ENCODE results near the gene TMEM92. TPM values are rescaled to one million over a fixed set of nuclear protein-coding genes. Genes with fewer than 3 reads are reported as not detected.
"Not testable (repeated sequence)": the region's sequence is repeated elsewhere in the genome, so short reads cannot be mapped to it uniquely, and the experiment has no call there.

TMEM92 gene
- total RNA-seq, 2 experiments from 2014 or later = not detected

DNA sequence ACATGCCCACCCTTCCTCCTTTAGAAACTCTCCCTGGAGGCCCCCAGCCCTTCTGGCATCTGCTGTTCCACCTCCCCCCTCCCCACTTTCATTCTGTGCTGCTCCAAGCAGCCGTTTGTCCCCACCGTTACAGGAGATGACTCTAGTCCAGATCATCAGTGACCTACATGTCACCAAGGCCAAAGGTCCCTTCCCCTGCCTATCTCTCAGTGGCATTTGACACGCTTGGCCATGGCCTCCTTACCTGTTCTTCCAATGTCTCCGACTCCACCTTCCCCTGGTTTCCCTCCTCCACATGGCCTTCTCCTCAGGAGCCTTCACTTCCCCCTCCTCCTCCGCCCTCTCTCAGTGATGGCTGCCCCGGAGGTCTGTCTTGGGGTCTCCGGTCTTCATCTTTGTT lies 9.4 kb downstream of the TMEM92 start:
- Mint-ChIP-seq H3K4me1 (ENCODE audit: low read depth) (peaks cover 11% of the 10 kb centered on the region), H3K36me3 (ENCODE audit: low read depth) (no peaks in the 10 kb centered on the region), H3K9me3 (no peaks in the 10 kb centered on the region), H3K27me3 (peaks cover 23% of the 10 kb centered on the region), H3K27ac (no peak overlapping the region), H3K4me3 (no peak overlapping the region)
- ChIA-PET POLR2A (no interaction called here), CTCF (interaction anchor here (1.4 to 2.6 kb wide), 5 partner anchors 8 to 114 kb away, joined by 4 to 18 read pairs (median 8); partner anchors contain the start of gene COL1A1)
- TF ChIP-seq, protein P1, sequence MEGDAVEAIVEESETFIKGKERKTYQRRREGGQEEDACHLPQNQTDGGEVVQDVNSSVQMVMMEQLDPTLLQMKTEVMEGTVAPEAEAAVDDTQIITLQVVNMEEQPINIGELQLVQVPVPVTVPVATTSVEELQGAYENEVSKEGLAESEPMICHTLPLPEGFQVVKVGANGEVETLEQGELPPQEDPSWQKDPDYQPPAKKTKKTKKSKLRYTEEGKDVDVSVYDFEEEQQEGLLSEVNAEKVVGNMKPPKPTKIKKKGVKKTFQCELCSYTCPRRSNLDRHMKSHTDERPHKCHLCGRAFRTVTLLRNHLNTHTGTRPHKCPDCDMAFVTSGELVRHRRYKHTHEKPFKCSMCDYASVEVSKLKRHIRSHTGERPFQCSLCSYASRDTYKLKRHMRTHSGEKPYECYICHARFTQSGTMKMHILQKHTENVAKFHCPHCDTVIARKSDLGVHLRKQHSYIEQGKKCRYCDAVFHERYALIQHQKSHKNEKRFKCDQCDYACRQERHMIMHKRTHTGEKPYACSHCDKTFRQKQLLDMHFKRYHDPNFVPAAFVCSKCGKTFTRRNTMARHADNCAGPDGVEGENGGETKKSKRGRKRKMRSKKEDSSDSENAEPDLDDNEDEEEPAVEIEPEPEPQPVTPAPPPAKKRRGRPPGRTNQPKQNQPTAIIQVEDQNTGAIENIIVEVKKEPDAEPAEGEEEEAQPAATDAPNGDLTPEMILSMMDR (IDR thresholded peaks at IDR 0.05) = no peak
- ATAC-seq (no peak), DNase-seq (no peak)
- intact Hi-C loops (cut with micrococcal nuclease) = no loop called here

DNA sequence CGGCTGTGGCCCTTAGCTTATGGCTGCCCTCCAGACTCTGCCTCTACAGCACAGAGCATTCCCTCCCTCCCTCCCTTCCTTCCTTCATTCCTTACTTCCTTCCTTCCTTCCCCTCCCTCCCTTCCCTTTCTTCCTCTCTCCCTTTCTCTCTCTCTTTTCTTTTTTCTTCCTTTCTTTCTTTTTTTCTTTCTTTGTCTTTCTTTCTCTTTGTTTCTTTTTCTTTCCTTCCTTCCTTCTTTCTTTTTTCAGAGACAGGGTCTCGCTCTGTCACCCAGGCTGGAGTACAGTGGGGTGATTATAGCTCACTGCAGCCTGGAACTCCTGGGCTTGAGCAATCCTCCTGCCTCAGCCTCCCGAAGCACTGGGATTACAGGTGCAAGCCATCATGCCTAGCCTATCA lies 11.7 kb downstream of the TMEM92 start:
- Mint-ChIP-seq H3K9me3 (no peaks in the 10 kb centered on the region), H3K27me3 (peaks cover 30% of the 10 kb centered on the region), H3K36me3 (ENCODE audit: low read depth) (no peaks in the 10 kb centered on the region), H3K27ac (no peak overlapping the region), H3K4me1 (ENCODE audit: low read depth) (peaks cover 20% of the 10 kb centered on the region), H3K4me3 (no peak overlapping the region)
- TF ChIP-seq, protein P1 (IDR thresholded peaks at IDR 0.05) = no peak
- intact Hi-C loops (cut with micrococcal nuclease) = no loop called here
- ChIA-PET CTCF (interaction anchor here (1.0 to 2.2 kb wide), 5 partner anchors 11 to 116 kb away, joined by 3 to 6 read pairs (median 4); partner anchors contain the start of gene COL1A1), POLR2A (no interaction called here)
- ATAC-seq = no peak
- no peak for DNase-seq

DNA sequence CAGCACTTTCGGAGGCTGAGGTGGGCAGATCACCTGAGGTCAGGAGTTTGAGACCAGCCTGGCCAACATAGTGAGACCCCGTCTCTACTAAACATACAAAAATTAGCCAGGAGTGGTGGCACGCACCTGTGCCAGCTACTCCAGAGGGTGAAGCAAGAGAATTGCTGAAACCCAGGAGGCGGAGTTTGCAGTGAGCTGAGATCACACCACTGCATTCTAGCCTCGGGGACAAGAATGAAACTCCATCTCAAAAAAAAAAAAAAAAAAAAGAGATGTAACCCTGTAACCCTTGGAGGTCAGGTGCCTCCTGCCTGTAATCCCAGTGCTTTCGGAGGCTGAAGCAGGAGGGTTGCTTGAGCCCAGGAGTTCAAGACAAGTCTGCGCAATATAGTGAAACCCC lies 13.0 kb downstream of the TMEM92 start:
- H3K4me1 Mint-ChIP-seq (ENCODE audit: low read depth) = peaks cover 20% of the 10 kb centered on the region
- CTCF ChIA-PET = interaction anchor here (1.0 to 3.4 kb wide), 3 partner anchors 11 to 86 kb away, joined by 3 to 38 read pairs (median 15); partner anchors contain the start of gene COL1A1
- ATAC-seq; H3K4me3 Mint-ChIP-seq; DNase-seq; H3K27ac Mint-ChIP-seq; H3K9me3 Mint-ChIP-seq; H3K36me3 Mint-ChIP-seq (ENCODE audit: low read depth); intact Hi-C loops (cut with micrococcal nuclease): not testable (repeated sequence)
- peaks cover 27% of the 10 kb centered on the region for H3K27me3 Mint-ChIP-seq
- POLR2A ChIA-PET = interaction anchor here (0.7 kb wide), 1 partner anchor 233 kb away, joined by 3 read pairs; no protein-coding TSS in a partner anchor

DNA sequence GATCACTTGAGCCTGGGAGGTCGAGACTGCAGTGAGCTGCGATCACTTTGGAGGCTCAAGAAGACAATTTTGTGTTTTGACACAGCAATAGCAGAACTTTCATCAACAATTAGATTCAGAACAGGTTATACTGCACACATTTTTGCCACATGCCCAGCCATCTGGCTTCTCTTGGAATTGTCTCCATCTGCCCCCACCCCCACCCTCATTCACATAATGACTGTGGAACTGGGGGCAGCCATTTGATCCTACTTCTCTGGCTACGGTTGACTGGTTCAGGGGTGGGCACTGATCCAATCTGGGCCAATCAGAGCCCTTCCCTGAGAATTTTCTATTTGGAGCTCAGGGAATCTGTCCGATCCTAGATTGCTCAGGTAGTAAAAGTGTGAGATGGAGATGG lies 14.0 kb downstream of the TMEM92 start:
- H3K9me3 Mint-ChIP-seq = no peaks in the 10 kb centered on the region
- ATAC-seq = no peak
- POLR2A ChIA-PET = no interaction called here
- peaks cover 15% of the 10 kb centered on the region for H3K4me1 Mint-ChIP-seq (ENCODE audit: low read depth)
- intact Hi-C loops (cut with micrococcal nuclease) = no loop called here
- H3K27me3 Mint-ChIP-seq = peaks cover 22% of the 10 kb centered on the region
- TF ChIP-seq, protein P1 (IDR thresholded peaks at IDR 0.05) = no peak
- no peak overlapping the region for H3K4me3 Mint-ChIP-seq
- no peak overlapping the region for H3K27ac Mint-ChIP-seq
- CTCF ChIA-PET = interaction anchor here (0.8 to 3.4 kb wide), 8 partner anchors 10 to 194 kb away, joined by 3 to 38 read pairs (median 4); partner anchors contain the start of gene COL1A1
- no peak for DNase-seq
- no peaks in the 10 kb centered on the region for H3K36me3 Mint-ChIP-seq (ENCODE audit: low read depth)

DNA sequence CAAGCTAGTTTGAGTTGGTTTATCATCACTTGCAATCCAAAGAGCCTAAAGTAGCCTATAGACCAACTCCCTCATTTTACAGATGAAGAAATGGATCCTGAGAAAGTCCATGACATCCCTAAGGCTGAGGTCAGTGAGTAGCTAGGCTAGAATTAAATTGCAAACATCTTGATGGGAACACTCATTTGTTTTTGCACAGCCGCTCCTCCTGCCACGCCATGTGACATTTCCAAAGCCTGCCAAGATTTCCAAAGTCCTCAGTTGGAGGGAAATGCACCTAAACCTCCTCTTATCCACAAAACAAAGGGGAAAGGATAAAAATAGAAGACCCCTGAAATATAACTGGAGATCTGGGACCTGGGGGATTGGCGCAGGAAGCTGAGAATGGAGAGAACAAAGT lies 15.0 kb downstream of the TMEM92 start:
- ATAC-seq = no peak
- TF ChIP-seq, protein P1 (IDR thresholded peaks at IDR 0.05) = no peak
- Mint-ChIP-seq H3K4me1 (ENCODE audit: low read depth) (peaks cover 9% of the 10 kb centered on the region), H3K36me3 (ENCODE audit: low read depth) (no peaks in the 10 kb centered on the region), H3K9me3 (no peaks in the 10 kb centered on the region), H3K4me3 (no peak overlapping the region), H3K27me3 (peaks cover 22% of the 10 kb centered on the region), H3K27ac (no peak overlapping the region)
- CTCF ChIA-PET = interaction anchor here (0.9 to 3.4 kb wide), 8 partner anchors 8 to 174 kb away, joined by 3 to 38 read pairs (median 4); partner anchors contain the start of gene COL1A1
- no peak for DNase-seq
- POLR2A ChIA-PET = interaction anchor here (0.6 kb wide), 1 partner anchor 1913 kb away, joined by 3 read pairs; no protein-coding TSS in a partner anchor
- intact Hi-C loops (cut with micrococcal nuclease) = no loop called here

All from activated CD8-positive, alpha-beta T cell treated with anti-CD3 and anti-CD28 coated beads for 36 hours (primary cell).